DOHH2 (cell line): ENCODE measurements around the gene UBL4A.

Experiments used
- H3F3A ChIP-seq: fragments of 200-600 bp; sonication (generic), shearing (Covaris generic); 2 replicates; pipeline ENCODE4 v1.6.0; 2016; ENCODE audit warnings: antibody characterized with exemption, mild to moderate bottlenecking; ENCODE audit not compliant: control insufficient read depth, insufficient read depth
- H3K27ac ChIP-seq: fragments of 200-600 bp; sonication (generic); 2 replicates; pipeline ENCODE4 v1.5.1; 2014; ENCODE audit warnings: low read depth, mild to moderate bottlenecking, low read length, moderate library complexity
- H3K27me3 ChIP-seq: fragments of 200-600 bp; sonication (generic); 2 replicates; pipeline ENCODE4 v1.6.1; 2014; ENCODE audit warnings: mild to moderate bottlenecking, low read length, mixed read lengths; ENCODE audit not compliant: control insufficient read depth
- H3K36me3 ChIP-seq: fragments of 200-600 bp; sonication (generic); 2 replicates; pipeline ENCODE4 v1.6.1; 2014; ENCODE audit warnings: mild to moderate bottlenecking, low read length, moderate library complexity, mixed read lengths; ENCODE audit not compliant: control insufficient read depth
- H3K4me1 ChIP-seq: fragments of 200-600 bp; sonication (generic); 2 replicates; pipeline ENCODE4 v1.6.1; 2014; ENCODE audit warnings: mild to moderate bottlenecking, low read length, mixed read lengths; ENCODE audit not compliant: control insufficient read depth
- H3K4me2 ChIP-seq: fragments of 200-600 bp; sonication (generic); 2 replicates; pipeline ENCODE4 v1.6.0; 2014; ENCODE audit warnings: mild to moderate bottlenecking, low read length, moderate library complexity
- H3K4me3 ChIP-seq: fragments of 200-600 bp; sonication (generic); 2 replicates; pipeline ENCODE4 v1.5.1; 2014; ENCODE audit warnings: mild to moderate bottlenecking, low read length, mixed read lengths
- H3K79me2 ChIP-seq: fragments of 200-600 bp; sonication (generic); 2 replicates; pipeline ENCODE4 v1.6.1; 2014; ENCODE audit warnings: mild to moderate bottlenecking, low read length, mixed read lengths; ENCODE audit not compliant: control insufficient read depth
- H3K9me2 ChIP-seq: fragments of 200-600 bp; sonication (generic); replicated peaks from 2 replicates; pipeline ENCODE4 v1.6.1; 2014; ENCODE audit warnings: mild to moderate bottlenecking, low read length, mixed read lengths; ENCODE audit not compliant: control insufficient read depth
- H3K9me3 ChIP-seq: fragments of 200-600 bp; sonication (generic); 2 replicates; pipeline ENCODE4 v1.6.1; 2014; ENCODE audit warnings: antibody characterized with exemption, low read length, mixed read lengths; ENCODE audit not compliant: control insufficient read depth, insufficient read depth
- H4K20me1 ChIP-seq: fragments of 200-600 bp; sonication (generic); 2 replicates; pipeline ENCODE4 v1.6.0; 2014; ENCODE audit warnings: low read depth, mild to moderate bottlenecking, antibody characterized with exemption, low read length, moderate library complexity; ENCODE audit not compliant: control insufficient read depth, insufficient read depth
- EZH2phosphoT487 ChIP-seq: fragments of 200-600 bp; sonication (generic); IDR thresholded peaks from 2 replicates; pipeline ENCODE4 v1.6.1; 2017; ENCODE audit warnings: borderline replicate concordance, mild to moderate bottlenecking, antibody characterized with exemption, low read length, moderate library complexity, mixed read lengths
- TF ChIP-seq, protein P1 (sequence below): fragments of 200-600 bp; sonication (generic); IDR thresholded peaks from one replicate; pipeline ENCODE4 v1.5.1; 2014; ENCODE audit warnings: antibody characterized with exemption, mild to moderate bottlenecking, low read depth, low read length; ENCODE audit not compliant: poor library complexity, severe bottlenecking

Gene UBL4A

GRCh38 chrX:154440623-154441357 lies 45.6 kb downstream of the UBL4A start:
- Histone ChIP-seq H3K4me2 (no peak overlapping the region), H3K27me3 (no peaks in the 10 kb centered on the region), H3K36me3 (peaks cover 14% of the 10 kb centered on the region), H3K27ac (no peak overlapping the region), H3K4me1 (peaks cover 26% of the 10 kb centered on the region), H3F3A (peaks cover 2% of the 10 kb centered on the region; the same call in 1 of the 2 replicates), H3K9me3 (no peaks in the 10 kb centered on the region), H3K9me2 (no peaks in the 10 kb centered on the region), H3K4me3 (no peak overlapping the region), H4K20me1 (no peaks in the 10 kb centered on the region), H3K79me2 (peaks cover 23% of the 10 kb centered on the region)
- TF ChIP-seq, protein P1, sequence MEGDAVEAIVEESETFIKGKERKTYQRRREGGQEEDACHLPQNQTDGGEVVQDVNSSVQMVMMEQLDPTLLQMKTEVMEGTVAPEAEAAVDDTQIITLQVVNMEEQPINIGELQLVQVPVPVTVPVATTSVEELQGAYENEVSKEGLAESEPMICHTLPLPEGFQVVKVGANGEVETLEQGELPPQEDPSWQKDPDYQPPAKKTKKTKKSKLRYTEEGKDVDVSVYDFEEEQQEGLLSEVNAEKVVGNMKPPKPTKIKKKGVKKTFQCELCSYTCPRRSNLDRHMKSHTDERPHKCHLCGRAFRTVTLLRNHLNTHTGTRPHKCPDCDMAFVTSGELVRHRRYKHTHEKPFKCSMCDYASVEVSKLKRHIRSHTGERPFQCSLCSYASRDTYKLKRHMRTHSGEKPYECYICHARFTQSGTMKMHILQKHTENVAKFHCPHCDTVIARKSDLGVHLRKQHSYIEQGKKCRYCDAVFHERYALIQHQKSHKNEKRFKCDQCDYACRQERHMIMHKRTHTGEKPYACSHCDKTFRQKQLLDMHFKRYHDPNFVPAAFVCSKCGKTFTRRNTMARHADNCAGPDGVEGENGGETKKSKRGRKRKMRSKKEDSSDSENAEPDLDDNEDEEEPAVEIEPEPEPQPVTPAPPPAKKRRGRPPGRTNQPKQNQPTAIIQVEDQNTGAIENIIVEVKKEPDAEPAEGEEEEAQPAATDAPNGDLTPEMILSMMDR, result no peak
- TF ChIP-seq EZH2phosphoT487, result no peak

DNA sequence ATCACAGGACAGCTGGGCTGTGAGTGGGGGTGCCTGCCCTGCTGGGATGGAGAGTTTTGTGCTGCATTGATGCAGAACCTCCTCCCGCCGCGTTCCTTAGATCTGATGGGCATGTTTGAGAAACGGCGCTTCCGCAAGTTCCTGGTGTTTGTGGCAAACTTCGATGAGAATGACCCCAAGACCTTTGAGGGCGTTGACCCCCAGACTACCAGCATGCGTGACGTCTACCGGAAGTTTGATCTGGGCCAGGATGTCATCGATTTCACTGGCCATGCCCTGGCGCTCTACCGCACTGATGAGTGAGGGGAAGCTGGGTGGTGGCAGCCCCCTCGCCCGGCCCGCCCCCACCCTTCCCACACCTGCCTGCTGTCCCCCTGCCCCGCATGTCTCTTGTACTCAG lies 46.6 kb downstream of the UBL4A start:
- Histone ChIP-seq H3K36me3 (peaks cover 14% of the 10 kb centered on the region), H3K4me3 (no peak overlapping the region), H4K20me1 (no peaks in the 10 kb centered on the region), H3F3A (peaks cover 2% of the 10 kb centered on the region; the same call in 1 of the 2 replicates), H3K27ac (no peak overlapping the region), H3K79me2 (peaks cover 23% of the 10 kb centered on the region), H3K9me3 (no peaks in the 10 kb centered on the region), H3K4me1 (peaks cover 22% of the 10 kb centered on the region), H3K4me2 (no peak overlapping the region), H3K9me2 (no peaks in the 10 kb centered on the region), H3K27me3 (no peaks in the 10 kb centered on the region)
- TF ChIP-seq EZH2phosphoT487, result no peak
- TF ChIP-seq, protein P1, result no peak

GRCh38 chrX:154437971-154438893 lies 48.2 kb downstream of the UBL4A start:
- Histone ChIP-seq H3K36me3 (peaks cover 14% of the 10 kb centered on the region), H3K4me2 (peak overlapping the region; percentile 83), H3K4me1 (peaks cover 13% of the 10 kb centered on the region), H3F3A (peaks cover under 1% of the 10 kb centered on the region; the same call in 1 of the 2 replicates), H4K20me1 (no peaks in the 10 kb centered on the region), H3K4me3 (peak overlapping the region; percentile 80), H3K27ac (no peak overlapping the region), H3K9me3 (no peaks in the 10 kb centered on the region), H3K27me3 (no peaks in the 10 kb centered on the region), H3K9me2 (no peaks in the 10 kb centered on the region), H3K79me2 (peaks cover 23% of the 10 kb centered on the region)
- TF ChIP-seq EZH2phosphoT487, result no peak
- TF ChIP-seq, protein P1, result no peak
